HG03095 (cell line): ENCODE measurements around the gene ATOH1.

Experiments
- ATAC-seq: cut with Tn5 transposase; IDR thresholded peaks from one replicate; pipeline ENCODE4 v1.9.1; 2021; ENCODE audit warnings: moderate library complexity; ENCODE audit not compliant: unreplicated experiment

ATOH1 gene, protein sequence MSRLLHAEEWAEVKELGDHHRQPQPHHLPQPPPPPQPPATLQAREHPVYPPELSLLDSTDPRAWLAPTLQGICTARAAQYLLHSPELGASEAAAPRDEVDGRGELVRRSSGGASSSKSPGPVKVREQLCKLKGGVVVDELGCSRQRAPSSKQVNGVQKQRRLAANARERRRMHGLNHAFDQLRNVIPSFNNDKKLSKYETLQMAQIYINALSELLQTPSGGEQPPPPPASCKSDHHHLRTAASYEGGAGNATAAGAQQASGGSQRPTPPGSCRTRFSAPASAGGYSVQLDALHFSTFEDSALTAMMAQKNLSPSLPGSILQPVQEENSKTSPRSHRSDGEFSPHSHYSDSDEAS

DNA sequence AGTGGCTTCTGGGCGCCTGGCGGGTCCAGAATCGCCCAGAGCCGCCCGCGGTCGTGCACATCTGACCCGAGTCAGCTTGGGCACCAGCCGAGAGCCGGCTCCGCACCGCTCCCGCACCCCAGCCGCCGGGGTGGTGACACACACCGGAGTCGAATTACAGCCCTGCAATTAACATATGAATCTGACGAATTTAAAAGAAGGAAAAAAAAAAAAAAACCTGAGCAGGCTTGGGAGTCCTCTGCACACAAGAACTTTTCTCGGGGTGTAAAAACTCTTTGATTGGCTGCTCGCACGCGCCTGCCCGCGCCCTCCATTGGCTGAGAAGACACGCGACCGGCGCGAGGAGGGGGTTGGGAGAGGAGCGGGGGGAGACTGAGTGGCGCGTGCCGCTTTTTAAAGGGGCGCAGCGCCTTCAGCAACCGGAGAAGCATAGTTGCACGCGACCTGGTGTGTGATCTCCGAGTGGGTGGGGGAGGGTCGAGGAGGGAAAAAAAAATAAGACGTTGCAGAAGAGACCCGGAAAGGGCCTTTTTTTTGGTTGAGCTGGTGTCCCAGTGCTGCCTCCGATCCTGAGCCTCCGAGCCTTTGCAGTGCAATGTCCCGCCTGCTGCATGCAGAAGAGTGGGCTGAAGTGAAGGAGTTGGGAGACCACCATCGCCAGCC lies at the start of gene ATOH1:
Gene ATOH1 (plus strand): TSS at position 422 of the 663 bp plus-strand sequence. CDS start 174 bp downstream, at position 596.
- ATAC-seq, result no peak

DNA sequence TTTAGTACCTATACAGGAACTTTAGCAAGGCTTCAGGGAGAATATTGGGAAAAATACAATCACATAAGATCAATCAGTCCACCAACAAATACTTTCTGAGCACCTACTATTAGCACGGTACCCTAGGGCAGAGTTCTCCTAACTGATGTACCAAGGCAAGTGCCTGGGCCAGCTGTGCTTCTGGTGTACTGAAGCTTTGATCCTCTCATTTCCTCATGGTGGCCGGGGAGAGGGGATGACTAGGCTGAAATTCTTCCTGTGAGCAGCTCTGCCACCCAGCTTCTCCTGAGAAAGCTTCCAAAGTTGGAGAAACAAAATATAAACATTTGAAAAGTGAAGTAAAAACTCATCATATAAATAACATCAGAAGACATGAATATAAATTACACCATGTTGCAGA lies 49.3 kb upstream of the ATOH1 start:
- no peak for ATAC-seq

DNA sequence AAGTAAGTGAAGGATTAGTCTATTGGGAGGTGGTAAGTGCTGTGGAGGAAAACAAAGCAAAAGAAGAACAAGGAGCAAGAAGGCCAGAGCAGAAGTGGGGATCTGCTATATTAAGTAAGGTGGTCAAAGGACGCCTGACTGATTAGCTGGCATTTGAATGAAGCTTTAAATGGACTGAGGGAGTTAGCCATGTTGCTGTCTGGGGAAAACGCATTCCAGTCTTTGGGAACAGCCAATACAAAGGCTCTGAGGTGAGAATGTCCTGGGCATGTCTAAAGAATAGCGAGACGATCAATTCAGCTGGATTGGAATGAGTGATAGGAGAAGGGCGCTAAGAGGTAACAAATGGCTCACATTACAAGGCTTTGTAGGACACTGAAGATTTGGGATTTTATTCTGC lies 48.5 kb upstream of the ATOH1 start:
- no peak for ATAC-seq

DNA sequence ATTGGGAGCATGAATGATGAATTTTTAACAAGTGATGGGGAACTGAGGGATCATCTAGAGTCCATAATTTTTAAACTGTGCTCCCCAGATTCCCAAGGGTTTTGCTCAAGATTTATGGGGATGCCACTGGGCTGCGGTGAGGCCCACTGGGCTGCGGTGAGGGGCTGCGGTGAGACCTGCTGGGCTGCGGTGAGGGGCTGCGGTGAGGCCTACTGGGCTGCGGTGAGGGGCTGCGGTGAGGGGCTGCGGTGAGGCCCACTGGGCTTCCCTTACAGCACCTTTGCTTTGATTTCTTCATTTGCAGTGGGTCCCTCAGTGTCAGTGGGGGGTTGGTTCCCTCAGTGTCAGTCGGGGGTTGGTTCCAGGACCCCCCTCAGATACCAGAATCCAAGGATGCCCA lies 47.4 kb upstream of the ATOH1 start:
- ATAC-seq, result no peak

DNA sequence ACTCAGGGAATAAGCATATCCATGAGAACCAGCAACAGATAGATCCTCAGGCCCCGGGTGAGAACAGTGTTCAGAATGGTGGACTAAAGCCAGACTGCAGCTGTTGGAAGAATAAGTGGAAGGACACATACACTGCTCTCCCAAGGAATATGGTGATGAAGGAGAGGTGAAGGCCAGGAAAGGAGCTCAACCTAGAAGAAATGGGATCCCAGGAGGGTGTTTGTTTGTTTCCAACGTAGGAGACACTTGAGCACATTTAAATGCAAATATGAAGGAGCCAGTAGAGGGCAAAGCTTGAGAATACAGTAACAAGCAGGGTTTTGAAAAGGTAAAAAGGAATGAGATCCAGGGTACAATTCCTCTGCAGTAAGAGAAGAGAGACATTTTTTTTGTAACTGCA lies 42.4 kb upstream of the ATOH1 start:
- ATAC-seq, result no peak

DNA sequence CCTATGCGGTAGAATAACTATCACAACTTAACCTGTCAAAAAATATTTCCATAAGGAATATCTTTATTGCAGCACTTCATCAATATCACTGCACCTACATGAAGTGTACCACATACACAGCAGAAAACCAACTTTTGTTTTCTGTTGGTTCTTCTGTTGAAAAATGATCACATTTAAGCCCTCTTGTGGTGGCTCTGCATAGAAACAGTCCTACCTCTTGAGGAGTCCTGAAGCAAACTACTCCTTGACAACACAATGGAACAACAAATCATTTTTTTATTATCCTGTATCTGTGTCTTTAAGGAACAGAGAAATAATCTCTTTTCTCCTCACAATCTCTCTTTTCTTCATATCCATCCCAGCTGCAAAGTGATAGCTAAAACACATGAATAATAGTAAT lies 39.8 kb upstream of the ATOH1 start:
- ATAC-seq, result no peak

DNA sequence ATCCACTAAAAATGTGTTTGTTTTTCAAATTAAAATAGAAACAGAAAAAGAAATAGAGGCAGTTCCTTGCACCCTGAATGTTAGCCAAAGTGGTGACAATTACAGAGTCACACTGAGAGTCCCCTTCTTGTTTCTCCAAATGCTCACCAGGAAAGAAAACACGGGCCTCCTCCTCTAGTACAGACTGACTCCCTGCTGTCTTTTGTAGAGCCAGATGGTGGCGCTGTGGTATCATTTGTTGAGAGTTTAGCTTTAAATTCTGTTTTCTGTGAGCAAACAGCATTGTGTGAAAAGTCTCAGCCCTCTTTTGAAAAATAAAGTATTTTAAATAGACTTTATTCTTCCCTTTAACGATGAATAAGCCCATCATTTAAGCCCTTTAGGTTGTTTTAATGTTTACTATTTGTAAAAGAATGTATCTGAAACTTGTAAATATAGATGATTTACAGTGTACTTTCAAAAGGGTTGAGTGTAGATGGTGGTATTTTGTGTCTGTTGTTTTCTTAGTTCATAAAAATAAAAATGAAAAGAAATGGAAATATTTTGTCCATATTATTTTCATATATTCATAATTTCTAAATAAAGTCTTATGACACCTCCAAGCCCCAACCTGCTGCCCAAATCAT lies 36.9 kb upstream of the ATOH1 start:
- ATAC-seq, result peak; percentile 78

DNA sequence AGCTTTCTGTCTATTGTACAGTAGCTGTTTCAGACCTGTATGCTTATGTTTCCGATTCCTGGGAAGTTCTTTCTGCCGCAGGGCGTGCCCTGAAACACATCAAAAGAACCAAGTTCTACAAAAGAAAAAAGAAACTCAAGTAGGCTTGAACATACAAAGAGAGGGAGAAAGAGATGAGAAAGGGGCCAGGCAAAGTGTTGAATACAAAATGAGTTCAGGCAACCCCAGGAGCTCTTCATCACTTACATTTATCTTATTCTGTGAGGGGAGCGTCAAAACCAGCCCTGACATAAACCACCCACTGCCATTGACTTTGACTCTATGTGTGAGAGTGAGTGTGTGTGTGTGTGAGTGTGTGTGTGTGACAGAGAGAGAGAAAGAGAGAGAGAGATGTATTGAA lies 26.5 kb upstream of the ATOH1 start:
- no peak for ATAC-seq

DNA sequence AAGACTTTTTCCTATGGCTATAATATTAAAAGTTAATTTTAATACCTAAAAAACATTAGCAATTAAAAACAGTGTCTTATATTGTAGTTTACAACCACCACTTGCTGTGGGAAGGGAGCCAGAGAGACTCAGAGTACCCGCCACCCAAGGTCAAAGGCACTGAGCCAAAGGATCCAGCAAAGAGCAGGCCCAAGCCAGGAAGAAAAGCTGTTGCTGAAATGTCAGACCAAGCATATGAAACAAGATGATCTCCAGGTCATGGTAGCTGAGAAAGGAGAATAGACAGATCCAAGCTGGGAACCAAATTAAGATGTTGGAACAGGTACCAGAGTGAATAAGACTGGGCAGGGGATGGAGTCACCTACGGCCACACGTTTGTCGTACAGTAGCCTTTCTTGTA lies 18.8 kb upstream of the ATOH1 start:
- no peak for ATAC-seq

DNA sequence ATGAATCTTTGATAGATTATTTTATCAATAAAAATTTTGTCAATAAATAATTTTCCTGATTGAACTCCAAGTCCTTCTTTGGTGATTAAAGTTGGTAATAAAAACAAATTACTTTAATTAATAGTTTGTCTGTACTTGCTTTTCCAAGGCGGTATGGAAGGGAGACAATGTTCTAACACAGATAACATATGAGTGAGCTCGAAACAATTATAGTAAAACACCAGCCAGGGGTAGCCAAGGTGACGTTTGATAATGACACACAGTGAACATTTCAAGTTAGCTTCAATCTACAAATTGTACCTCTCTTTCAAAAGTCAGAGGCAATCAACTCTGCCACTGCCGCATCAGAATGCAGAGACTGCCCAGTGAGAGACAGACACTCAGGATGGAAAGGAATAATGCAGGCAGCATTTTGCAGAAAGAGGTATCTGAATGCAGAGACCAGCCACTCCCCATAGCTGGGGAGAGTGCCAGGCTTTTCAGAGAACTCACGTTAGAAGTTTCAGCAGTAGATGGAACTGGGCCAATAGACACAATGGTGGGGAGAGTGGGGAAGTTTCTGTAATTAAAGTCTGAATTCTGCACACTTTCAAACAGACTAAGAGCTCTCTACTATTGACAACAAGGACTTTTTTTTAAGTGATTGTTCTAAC lies 18.1 kb upstream of the ATOH1 start:
- no peak for ATAC-seq

DNA sequence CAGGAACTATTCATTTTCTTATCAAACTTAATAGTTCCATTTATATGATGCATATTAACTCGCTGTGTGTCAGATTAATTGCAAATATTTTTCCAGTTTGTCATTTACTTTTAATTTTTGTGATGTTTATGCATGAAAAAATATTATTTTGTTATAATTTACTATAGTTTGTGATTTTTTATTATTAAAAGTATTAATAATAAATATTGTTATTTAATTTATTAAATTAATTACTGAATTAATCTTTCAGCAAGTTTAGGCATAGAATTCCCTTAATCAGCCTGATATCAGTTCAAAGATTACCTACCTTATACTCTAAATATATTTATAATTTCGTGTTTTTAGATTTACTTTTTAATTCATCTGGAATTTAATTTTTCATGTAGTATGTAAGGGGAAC lies 15.5 kb upstream of the ATOH1 start:
- no peak for ATAC-seq

DNA sequence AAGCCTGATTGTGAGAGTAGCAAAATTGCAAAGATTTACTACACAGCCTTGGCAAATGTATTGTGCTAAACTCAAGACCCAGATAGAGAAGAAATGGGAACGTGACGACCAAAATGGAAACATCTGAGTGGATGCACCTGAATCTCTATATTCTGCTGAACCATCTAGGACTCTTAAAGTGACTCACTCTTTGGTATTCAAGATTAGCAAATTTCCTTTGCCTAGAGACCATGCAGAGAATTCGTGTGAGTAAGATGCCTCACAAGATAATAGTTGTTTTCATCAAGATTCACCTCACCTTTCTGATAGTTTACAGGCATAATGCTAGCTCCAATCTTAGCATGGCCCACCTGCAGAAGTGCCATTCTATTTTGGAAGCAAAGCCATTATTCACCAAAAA lies 14.4 kb upstream of the ATOH1 start:
- ATAC-seq, result no peak

DNA sequence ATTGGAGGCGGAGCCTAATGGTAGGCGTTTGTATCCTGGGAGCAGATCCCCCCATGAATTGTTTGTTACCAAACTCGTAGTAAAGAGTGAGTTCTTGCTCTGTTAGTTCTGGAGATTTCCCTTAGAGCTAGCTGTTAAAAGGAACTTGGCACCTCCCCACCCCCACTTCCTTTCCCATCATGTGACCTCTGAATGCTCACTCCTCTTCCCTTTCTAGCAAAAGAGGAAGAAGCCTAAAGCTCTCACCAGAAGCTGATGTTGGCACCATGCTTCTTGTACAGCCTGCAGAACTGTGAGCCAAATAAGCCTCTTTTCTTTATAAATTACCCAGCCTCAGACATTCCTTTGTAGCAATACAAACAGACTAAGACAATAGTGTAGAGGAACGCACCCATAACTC lies 13.8 kb upstream of the ATOH1 start:
- no peak for ATAC-seq

DNA sequence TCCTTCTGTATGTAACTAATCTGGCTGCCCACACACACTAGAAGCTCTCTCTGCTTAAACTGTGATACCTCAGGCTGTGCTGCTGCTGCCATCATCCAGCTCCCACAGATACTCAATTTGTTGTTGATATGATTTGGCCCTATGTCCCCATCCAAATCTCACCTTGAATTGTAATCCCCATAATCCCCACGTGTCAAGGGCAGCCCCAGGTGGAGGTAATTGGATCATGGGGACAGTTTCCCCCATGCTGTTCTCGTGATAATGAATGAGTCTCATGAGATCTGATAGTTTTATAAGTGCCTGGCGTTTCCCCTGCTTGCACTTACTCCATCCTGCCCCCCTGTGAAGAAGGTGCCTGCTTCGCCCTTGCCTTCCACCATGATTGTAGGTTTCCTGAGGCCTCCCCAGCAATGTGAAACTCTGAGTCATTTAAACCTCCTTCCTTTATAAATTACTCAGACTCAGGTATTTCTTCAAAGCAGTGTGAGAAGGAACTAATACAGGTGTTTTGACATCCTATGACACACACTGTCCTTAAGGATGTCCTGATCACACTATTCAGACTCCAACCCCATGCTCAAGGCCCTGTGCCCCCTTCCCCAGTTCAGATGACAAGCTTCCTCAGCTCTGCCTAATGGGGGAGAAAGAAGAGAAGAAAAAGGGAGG lies 2.9 kb upstream of the ATOH1 start:
- ATAC-seq, result no peak

DNA sequence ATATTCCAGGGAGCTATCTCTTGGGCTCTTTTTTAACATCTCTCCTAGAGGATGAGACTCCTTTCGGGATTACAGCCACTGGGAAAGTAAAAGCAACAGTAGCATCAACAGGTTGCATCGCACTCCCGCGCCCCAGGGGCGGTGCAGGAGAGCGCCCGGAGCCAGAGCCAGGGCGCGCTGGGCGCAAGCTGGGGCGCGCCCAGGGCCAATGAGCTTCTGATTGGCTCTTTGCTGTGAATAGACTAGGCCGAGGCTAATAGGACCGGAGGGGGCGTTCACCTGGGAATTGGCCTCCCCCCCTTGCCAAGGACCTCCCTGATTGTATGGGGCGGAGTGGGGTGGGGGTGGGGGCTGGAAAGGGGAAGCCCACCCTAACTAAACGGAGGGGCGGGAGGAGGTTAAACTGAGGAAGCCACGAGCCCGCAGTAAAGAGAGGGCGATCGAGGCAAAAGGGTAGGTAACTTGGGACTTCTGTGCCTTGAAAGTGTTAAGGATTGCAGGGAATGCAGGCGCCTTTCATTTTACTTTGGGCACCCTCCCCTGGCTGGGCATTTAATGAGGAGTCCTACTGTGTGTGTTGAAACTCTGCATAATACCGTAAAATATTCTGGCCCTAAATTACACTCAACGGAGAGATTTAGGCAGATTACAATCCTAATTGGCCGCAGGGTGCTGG lies 1.1 kb upstream of the ATOH1 start:
- ATAC-seq, result no peak

DNA sequence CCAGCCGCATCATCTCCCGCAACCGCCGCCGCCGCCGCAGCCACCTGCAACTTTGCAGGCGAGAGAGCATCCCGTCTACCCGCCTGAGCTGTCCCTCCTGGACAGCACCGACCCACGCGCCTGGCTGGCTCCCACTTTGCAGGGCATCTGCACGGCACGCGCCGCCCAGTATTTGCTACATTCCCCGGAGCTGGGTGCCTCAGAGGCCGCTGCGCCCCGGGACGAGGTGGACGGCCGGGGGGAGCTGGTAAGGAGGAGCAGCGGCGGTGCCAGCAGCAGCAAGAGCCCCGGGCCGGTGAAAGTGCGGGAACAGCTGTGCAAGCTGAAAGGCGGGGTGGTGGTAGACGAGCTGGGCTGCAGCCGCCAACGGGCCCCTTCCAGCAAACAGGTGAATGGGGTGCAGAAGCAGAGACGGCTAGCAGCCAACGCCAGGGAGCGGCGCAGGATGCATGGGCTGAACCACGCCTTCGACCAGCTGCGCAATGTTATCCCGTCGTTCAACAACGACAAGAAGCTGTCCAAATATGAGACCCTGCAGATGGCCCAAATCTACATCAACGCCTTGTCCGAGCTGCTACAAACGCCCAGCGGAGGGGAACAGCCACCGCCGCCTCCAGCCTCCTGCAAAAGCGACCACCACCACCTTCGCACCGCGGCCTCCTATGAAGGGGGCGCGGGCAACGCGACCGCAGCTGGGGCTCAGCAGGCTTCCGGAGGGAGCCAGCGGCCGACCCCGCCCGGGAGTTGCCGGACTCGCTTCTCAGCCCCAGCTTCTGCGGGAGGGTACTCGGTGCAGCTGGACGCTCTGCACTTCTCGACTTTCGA lies 654 bp downstream of the ATOH1 start:
- ATAC-seq, result no peak

DNA sequence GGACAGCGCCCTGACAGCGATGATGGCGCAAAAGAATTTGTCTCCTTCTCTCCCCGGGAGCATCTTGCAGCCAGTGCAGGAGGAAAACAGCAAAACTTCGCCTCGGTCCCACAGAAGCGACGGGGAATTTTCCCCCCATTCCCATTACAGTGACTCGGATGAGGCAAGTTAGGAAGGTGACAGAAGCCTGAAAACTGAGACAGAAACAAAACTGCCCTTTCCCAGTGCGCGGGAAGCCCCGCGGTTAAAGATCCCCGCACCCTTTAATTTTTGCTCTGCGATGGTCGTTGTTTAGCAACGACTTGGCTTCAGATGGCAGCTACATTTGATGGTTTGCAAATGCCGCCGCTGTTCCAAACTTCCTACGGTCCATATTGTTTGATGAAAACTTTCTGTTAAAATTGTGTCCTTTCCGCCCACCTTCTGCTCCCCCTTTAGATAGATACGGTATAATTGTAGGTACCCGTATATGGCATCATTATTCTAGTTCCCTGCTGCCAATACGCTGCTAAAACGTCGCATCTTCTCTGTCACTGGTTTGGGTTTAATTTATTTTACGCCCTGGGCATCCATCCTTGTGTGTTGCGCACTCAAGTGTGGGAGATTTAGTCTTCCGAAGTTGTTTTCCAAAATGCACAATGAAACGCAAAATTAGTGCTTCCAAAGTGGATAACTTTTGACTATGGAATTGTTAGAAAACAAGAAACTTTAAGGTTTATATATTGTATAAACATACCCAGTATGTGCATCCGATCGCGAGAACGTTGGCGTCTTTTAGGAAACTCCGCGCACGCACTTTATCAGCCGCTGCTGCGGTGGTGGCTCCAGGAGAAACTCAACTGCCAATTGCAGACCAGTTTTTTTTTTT lies 1.5 kb downstream of the ATOH1 start:
- no peak for ATAC-seq

DNA sequence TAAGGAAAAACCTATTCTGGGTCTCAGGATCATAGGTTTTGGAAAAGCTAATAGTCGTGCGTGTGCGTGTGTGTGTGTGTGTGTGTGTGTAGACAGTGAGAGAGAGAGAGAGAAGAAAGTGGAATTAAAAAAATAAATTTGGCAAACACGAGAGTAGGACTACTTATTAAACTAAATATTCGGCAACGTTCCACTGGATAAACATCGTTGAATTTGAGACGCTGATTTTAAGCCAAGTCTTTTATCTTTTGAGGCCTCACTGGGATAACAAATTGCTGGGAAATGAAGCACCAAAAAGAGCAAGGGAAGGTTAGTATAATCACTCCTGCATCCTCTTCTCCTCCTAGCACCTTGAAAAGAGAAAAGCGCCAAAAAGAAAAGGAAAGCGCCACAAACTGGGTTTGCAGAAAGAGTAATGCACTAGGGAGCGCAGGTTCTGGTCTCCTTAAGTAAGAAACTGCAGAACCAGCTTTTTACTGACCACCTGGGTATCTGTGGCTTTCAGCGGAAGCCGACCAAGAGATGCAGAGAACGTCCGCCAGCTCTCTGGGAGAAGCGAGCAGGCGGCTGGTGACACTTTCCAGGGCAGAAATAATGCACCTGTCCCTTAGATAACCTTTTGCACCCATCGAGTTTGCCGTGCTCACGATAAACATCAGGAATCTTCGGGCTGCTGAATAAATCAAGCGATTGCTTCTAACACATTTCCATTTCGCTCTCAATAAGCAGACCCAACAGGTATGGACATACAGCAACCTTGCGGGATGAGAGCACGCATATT lies 3.4 kb downstream of the ATOH1 start:
- no peak for ATAC-seq
